Ramos (cell line): Measurements from ENCODE around the gene GSAP.
"Not testable (repeated sequence)": the region's sequence is repeated elsewhere in the genome, so short reads cannot be mapped to it uniquely, and the experiment has no call there.

Source experiments
- in situ Hi-C: fragments of 300-500 bp; cut with MboI; formaldehyde crosslinking; loops from one replicate; pipeline ENCODE4 v1.14.3; 2022; ENCODE audit warnings: low sequenced_read_pairs; ENCODE audit not compliant: unreplicated experiment

The GSAP gene

DNA sequence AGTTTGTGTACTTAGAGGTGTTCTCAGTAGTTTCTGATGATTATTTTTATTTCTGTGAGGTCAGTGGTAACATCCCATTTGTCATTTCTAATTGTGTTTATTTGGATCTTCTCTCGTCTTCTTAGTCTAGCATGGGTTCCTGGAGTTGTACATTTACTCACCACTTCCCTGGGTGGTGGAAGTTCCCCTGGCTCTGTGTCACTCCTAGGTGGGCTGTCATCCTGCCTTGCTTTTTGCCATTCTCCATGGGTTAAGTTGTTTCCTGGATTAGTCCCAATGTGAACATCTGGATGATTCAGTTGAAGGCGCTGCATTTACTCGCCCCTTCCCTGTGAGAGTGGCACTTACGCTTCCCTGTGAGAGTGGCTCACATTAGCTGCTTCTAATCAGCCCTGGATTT lies 48.2 kb downstream of the GSAP start:
- in situ Hi-C loops, result no loop called here

DNA sequence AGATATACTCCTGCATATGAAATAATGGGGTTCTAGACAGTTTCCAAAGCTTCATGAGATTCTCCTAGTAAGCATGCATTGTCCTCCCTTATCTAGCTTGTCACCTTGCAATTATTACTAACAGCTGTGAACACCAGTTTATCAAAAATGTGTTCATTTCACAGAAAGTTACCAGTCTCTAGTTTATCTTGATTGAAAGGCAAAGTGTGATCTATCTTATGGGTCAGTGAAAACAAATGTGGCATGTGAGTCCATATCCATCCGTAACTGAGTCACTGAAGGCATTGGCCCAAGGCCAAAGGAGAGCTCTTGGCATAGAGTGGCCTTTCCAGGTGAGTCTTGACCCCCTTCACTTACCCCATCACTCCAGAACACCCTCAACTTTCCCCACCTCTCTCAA lies 53.2 kb downstream of the GSAP start:
- in situ Hi-C loops, result no loop called here

DNA sequence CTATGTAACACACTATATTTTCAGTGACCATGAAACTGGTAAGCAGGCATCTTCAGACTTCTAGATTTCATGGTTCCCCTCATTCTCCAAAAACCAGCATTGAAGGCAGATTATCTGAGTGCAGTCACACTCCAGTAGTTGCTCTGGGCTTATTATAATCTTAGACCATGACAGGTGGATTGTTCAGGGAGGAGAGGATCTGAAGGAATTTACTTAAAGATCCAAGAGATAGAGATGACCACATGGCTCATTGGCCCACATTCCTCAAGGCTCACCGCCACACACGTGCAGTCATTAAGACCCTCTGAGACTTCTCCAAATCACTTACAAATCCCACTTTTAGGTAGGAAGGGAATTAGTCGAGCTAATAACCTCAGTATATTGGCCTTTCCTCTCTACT lies 55.2 kb downstream of the GSAP start:
- in situ Hi-C loops, result no loop called here

DNA sequence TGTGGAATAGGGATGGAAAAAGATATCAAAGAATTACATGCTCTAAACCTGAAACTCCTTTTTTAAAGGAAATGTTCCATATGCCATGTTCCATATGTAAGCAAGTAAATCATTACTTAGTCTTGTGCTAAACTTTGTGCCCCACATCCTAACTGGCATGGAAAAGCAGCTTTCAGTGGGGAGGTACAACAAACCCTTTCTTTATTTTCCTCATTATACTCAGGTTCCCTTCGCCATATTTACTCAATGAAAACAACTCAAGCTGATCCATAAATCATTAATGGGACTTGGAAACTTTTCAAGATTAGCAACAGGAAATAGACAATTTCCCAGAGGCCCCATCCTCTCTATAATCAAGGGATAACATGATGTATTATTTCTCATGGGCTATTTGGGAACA lies 56.0 kb downstream of the GSAP start:
- in situ Hi-C loops, result no loop called here

DNA sequence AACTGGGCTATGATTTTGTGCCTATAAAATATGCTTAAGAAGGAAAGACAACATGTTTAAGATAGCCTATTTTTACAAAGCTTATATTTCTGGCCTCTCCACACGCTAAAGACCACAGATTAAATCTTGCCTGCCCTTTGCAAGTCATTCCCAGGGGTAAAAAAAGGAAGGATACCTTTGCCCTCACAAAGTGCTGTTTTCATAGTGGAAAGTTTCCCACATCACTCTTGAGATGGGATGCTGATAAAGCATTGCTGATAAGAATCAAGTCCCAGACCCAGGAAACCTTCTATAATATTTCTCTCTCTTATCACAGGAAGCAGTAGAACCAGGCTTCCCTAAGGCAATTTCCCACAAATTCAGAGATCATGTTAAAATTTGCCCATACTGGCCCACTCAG lies 56.5 kb downstream of the GSAP start:
- in situ Hi-C loops, result no loop called here

DNA sequence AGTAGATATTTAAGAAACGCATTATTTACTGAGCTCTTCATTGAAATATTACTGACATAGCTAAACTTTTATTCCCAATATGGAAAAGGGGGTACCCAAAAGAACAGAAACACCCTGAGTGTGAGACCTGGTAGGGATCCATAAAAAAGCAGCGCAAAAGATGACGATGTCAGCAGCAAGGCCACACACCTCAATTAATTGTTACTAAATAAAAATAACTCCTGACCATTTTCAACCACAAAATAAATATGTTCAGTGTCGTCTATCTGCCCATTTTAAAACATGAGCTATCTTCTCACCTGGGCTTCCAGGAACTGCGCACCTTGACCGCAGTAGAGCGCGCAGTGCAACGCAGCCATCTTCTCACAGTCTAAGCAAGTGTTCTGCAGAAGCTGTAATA lies 61.2 kb downstream of the GSAP start:
- in situ Hi-C loops, result no loop called here

DNA sequence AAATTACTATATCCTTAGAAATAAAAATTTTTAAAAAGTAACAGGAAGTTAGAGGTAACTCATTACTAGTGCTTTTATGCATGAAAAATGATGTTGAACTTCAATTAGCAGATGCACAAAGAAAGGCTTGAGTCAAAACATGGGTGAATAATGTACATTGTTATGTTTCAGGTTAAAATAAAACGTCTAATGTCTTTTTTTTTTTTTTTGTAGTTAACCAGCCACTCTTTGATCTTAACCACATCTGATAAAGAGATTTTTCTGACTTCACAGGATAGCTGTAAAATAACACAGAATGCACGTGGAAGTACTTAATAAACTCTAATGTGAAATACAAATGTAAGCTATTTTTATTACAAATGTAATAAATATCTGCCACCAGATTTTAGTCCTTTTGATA lies 61.7 kb downstream of the GSAP start:
- in situ Hi-C loops, result no loop called here

DNA sequence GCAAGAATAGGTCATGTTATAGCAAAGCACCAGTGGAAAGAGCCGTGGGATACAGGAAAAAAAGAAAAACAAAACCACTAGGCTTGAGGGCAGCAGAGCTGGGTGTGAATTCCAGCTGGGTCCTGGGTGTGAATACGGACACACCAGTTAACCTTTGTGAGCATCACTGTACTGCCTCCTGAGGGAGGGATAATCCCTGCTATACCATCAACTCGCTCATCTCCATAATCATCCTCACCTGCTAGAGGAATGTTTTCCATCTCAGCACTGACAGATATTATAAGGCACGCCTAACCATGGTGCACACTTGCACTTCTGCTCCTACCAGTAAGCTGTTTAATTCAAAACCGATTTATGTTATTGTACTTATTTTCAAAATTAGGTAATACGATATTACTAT lies 62.2 kb downstream of the GSAP start:
- in situ Hi-C loops, result no loop called here

DNA sequence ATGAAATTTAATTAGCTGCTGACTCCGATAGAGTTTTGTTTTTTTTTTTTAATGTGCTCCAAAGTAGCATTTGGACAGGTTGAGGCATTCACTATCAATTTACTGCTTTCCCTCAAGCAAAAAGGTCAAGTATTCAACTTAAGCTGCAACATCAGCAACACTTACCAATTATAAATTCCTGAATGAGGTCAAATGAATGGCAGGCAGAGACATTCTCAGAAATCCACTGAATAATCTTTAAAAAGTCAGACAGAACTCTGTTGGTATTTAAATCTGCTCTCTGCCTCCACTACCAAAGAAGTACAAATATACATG lies 62.8 kb downstream of the GSAP start:
- in situ Hi-C loops, result no loop called here

DNA sequence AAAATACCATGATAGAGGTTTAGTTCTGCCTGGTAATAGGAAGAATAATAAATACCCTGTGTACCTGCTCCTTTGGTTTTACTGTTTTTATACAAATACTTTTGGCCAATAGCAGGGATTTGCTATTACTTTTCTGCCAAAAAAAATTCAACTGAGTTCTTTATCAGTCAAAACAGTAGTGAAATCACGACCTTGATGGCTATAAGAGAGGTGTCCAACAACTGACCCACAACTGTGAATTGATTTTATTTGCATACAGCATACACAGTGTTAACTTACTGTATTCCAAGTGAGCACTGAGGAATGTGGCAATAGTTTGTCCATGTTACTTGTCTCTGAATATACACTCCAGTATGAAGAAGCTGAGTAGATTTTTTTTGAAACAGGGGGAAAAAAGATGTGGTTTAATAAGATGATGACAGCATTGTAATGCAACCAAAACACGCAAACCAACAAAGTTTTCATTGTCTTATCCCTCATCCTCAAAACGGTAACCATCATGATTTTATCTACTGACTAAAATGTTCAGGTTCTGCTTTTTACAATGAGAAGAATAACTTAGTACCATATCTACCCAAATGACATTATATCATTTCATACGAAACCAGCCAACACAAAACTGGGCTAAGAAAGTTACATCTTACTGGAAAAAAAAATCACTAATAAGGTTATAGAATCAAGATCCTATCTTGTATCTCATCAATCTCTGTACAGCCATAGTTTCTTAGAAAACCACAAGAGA lies 63.3 kb downstream of the GSAP start:
- in situ Hi-C loops, result no loop called here

DNA sequence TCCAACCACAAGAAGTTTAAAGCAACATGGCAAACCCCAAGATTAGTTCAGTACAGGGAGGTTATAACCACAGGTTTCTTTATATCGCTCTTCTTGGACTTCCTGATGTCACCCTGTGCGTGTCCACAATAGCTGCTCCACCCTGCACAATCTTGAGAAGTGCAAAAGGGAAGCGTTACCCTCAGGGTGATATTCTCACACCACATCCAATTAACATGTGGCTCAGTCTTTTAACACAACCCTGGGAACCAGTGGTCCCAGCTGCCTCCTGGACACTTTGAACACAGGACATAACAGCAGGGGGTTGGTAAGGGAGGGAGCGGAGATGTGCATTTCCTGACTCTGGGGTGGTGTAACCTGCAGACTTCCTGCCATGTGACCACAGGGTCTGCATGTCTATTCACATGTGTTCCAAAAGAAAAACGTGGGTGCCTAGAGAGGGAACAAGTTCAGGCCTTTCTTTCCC lies 64.6 kb downstream of the GSAP start:
- in situ Hi-C loops, result no loop called here

DNA sequence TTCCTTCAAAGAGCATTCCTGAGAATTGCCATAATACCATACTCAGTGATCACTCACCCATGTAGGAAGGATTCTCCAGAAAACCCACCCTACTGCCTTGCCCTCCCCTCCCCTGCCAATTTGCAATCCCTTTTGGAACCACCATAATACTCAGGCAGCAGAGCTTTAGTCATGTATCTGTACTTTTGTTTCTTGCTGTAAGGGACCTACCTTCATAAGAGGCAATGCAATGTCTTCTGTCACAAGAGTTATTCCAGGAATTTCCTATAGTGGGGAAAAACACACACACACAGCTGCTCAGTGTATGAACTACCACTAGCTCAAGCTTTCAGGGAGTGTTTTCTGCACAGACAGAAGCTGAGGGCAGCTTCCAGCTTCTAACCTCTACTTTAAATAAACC lies 67.0 kb downstream of the GSAP start:
- in situ Hi-C loops, result no loop called here

DNA sequence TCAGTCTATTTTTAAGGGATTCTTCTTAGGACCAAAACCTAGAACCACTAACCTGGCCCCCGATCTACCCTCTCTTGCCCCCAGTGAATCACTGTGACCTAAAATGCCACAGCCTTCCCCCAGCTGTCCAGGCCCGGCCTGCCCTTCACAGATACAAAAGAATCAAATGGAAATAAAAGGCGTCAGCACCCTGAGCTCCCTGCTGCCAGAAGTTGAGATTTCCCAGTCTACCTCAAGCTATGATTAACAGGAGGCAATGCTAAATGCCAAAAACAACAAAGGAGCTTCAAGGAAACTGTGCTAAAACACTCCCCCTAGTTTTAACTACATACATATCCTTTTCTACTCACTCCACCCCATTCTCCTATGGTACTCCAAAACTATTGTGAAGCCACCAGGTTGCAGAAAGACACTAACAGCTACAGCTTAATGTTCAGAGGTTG lies 67.8 kb downstream of the GSAP start:
- in situ Hi-C loops, result no loop called here

DNA sequence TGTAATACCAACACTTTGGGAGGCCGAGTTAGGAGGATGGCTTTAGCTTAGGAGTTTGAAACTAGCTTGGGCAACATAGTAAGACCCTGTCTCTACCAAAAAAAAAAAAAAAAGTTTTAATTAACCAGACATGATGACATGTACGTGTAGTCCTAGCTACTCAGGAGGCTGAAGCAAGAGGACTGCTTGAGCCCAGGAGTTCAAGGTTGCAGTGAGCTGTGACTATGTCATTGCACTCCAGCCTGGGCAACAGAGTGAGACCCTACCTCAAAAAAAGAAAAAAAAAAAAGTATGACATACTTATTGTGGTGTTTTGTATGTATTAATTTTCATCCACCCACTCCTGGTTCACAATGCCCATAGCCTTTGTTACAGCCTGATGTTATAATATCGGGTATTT lies 69.7 kb downstream of the GSAP start:
- in situ Hi-C loops, result no loop called here

DNA sequence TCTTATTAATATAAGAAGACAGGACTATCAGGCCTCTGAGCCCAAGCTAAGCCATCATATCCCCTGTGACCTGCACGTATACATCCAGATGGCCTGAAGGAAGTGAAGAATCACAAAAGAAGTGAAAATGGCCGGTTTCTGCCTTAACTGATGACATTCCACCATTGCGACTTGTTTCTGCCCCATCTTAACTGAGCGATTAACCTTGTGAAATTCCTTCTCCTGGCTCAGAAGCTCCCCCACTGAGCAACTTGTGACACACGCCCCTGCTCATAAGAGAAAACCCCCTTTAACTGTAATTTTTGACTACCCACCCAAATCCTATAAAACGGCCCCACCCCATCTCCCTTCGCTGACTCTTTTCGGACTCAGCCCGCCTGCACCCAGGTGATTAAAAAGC lies 70.7 kb downstream of the GSAP start:
- in situ Hi-C loops, result not testable (repeated sequence)

DNA sequence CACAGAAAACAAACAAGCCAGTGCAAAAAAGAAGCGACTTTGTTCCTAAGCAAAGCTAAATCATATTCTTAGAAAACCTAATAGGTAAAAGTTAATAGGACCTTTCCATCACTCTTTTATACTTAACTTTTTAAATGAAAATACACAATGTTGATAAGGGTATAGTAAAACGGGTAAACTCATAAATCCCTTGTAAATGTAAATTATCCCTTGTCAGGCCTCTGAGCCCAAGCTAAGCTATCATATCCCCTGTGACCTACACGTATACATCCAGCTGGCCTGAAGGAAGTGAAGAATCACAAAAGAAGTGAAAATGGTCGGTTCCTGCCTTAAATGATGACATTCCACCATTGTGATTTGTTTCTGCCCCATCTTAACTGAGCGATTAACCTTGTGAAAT lies 76.4 kb downstream of the GSAP start:
- in situ Hi-C loops, result no loop called here

DNA sequence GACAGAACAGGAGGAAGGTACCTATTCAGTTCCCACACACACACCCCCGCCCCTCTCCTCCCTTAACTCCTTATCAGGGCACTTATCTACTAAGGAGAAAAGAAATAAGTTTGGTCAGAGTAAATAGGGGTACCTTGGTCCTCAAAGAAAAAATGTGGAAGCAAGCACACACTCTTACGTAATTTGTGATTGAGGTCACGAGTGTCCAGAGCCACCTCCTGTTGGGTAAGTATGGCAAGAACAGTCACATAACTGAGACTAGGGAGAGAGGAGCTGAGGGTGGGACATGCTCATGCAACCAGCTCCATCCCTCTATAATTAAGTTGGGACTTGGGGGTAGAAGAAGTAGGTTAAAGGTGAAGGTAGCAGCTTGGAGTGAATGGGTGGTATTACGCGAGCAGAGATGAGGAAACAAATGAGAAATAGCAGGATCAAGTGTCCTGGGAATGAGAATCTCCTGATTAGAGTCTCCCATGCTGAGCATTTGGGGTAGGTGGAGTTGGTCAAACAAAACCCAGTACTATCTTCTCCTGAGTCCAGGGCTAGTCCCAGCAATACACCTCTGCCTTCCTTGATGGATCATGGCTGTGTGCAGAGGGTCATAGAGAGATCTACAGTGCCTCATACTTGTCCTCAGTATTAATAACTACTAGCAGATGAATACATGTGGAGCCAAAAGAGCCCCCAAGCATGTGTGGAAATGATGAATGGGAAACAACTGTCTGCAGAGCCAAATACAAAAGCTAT lies 77.1 kb downstream of the GSAP start:
- in situ Hi-C loops, result no loop called here

DNA sequence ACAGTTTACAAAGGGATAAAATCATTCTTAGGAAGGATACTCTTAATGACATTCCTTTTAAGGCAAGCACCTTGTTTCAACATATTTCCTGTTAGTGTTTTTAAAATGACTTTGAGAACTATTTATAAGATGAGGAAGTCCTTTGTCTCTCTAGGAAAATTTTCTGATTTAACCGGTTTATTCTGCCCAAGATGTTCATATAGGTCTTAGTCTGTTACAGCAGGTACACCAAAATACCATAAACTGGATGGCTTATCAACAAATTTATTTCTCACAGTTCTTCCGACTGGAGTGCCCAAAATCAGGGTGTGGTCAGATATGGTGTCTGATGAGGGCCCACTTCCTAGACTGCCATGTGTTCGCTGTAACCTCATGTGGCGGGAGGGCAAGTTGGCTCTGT lies 77.9 kb downstream of the GSAP start:
- in situ Hi-C loops, result no loop called here

DNA sequence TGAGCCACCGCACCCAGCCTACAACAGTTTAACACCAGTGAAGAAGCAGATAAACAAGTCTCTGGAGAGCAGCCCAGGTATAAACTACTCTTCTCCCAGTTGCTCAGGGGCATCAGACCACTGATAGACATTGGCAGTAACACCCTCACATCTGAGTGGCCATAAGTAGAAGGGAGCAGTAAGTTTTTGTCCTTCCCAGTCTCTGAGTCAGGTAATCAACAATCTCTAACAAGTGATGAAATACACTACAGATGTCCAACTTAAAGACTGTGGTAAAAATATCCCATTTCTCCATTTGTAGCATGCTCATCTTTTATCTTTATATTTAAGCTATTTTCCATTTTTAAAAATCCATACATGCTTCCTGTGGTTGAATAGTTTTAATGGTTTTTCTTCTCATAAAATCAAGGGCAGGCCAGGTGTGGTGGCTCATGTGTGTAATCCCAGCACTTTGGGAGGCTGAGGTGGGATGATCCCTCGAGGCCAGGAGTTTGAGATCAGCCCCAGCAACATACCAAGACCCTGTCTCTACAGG lies 78.6 kb downstream of the GSAP start:
- in situ Hi-C loops, result no loop called here

DNA sequence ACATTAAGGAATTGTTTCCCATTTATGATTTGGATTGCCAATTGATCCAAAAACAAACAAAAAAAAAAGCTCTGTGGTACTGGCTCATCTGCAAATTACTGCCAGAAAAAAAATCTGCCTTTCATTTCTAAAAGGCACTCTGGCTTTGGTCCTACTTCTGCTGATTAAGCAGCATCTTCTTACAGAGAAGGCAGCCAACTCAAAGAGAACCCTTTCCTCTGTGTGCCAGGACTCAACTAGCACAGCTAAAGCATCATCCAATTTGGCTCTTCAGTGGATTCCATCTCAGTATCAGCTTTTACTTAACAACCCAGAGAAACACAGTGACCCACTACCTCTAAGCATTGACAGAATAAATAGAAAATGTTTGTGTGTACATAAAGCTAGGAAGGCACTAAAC lies 80.6 kb downstream of the GSAP start:
- in situ Hi-C loops, result no loop called here

DNA sequence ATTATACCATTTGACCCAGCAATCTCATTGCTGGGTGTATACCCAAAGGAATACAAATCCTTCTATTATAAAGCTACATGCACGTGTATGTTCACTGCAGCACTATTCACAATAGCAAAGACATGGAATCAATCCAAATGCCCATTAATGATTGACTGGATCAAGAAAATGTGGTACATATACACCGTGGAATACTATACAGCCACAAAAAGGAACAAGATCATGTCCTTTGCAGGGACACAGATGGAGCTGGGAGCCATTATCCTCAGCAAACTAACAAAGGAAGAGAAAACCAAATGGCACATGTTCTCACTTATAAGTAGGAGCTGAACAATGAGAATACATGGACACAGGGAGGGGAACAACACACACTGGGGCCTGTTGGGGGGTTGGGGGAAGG lies 82.1 kb downstream of the GSAP start:
- in situ Hi-C loops, result not testable (repeated sequence)
